GM12878 (cell line): ENCODE results near the gene HSBP1L1. TPM values are rescaled to one million over a fixed set of nuclear protein-coding genes. Genes with fewer than 3 reads are reported as not detected.

Experiments used
- BACH1 ChIP-seq: fragments of 450-650 bp; IDR thresholded peaks from 2 replicates; pipeline ENCODE4 v1.6.1; 2017; ENCODE audit warnings: mild to moderate bottlenecking, borderline replicate concordance
- PML ChIP-seq: IDR thresholded peaks from 2 replicates; pipeline ENCODE4 v1.6.1; 2012; ENCODE audit warnings: low read length, inconsistent platforms
- TARDBP ChIP-seq: IDR thresholded peaks from 2 replicates; pipeline ENCODE4 v1.6.1; 2016; ENCODE audit warnings: borderline replicate concordance
- polyA plus RNA-seq, 11 experiments: library from polyadenylated mRNA; depleted of rRNA in 4 of 11; unstranded in 6 of 11; stranded (reverse) in 5 of 11; fragments of >200 nt; fragmentation: Nextera tagmentation in 4 of 11; fragmentation: Illumina TruSeq in 1 of 11; extraction: Ambion mirVana in 4 of 11; extraction: Trizol in 1 of 11; gene quantifications; 1 replicate in 1 of 11; 2 replicates in 10 of 11; pipeline versions ENCODE4 v1.2.1 to v1.2.3, GENCODE V29; 2011 to 2016; ENCODE audit warnings: inconsistent platforms in 2 of 11, missing spikeins in 2 of 11, low read depth in 1 of 11
- total RNA-seq, 4 experiments: library from RNA; depleted of rRNA in 3 of 4; stranded (reverse); fragments of >200 nt in 3 of 4; fragmentation: Illumina TruSeq in 1 of 4; extraction: Trizol in 1 of 4; gene quantifications; 2 replicates each; pipeline versions ENCODE4 v1.2.1 to v1.2.3, GENCODE V29; 2013 to 2021
- TF ChIP-seq, protein P1 (sequence below): fragments of 450-650 bp; IDR thresholded peaks from 2 replicates; pipeline ENCODE4 v1.6.1; 2016; ENCODE audit warnings: mild to moderate bottlenecking
- TF ChIP-seq, protein P2 (sequence below): fragments of 450-650 bp; IDR thresholded peaks from 2 replicates; pipeline ENCODE4 v1.6.1; 2017; ENCODE audit warnings: mild to moderate bottlenecking, moderate library complexity
- TF ChIP-seq, protein P3 (sequence below): fragments of 450-650 bp; formaldehyde crosslinking; IDR thresholded peaks from 2 replicates; pipeline ENCODE4 v1.5.0; 2022; ENCODE audit warnings: mild to moderate bottlenecking, missing genetic modification characterization
- TF ChIP-seq, protein P4 (sequence below): fragments of 450-650 bp; IDR thresholded peaks from 2 replicates; pipeline ENCODE4 v1.6.1; 2018; ENCODE audit warnings: borderline replicate concordance, mild to moderate bottlenecking; ENCODE audit not compliant: partially characterized antibody
- TF ChIP-seq, protein P5 (sequence below): IDR thresholded peaks from 2 replicates; pipeline ENCODE4 v1.6.1; 2012; ENCODE audit warnings: mild to moderate bottlenecking, low read depth, low read length
- TF ChIP-seq, protein P6 (sequence below): fragments of 450-650 bp; IDR thresholded peaks from 2 replicates; pipeline ENCODE4 v1.6.1; 2017; ENCODE audit warnings: mild to moderate bottlenecking

HSBP1L1 gene
- total and polyA plus RNA-seq, 10 of the 15 experiments (the other 5 are each of a cell fraction or from before 2014, with no cell fraction given), result 0.97 to 14.0 (median 6.9) TPM; not detected in 1

DNA sequence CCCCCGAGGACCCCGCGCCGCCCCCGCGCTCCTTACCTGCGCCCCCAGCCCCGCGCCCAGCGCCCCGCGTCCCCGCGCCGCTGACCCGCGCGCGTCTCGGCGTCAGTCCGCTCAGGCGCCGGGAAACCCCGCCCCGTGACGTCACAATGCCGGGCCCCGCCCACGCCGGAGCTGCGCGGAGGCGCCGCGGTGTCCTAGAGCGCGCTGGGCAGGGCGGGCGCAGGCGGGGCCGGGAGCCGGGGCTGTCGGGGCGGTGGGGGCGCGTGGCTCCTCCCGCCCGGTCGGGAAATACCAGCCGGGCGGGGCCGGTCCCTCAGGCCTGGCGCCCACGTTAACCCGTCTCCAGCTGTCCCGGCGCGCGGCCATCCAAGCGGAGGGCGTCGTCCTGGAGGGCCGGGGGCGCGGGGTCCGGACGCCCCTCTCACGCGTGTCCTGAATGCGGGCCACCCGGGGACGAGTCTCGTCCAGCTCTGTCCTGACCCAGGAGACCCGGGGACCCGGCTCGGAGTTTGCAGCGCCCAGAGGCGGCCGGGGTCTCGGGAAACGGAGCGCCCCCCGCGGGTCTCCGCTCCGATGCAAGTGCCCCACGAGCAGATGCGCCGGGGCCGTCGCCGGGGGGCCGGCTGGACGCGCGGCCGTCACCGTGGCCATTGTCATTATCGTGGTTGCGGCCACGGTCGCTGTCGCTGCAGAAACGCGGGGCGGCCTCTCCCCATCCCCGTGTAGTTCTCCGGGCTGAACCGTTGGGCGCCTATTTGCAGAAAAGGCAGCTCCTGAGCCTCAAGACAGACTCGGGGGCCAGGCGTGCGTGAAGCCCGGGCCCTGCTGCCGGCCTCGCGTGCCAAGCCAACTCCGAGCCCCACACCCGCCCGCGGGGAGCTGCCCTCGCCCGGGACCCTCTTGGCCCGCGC lies 12.6 kb upstream of the HSBP1L1 start, which contains the start of gene SLC66A2 (continued):
- TF ChIP-seq, protein P1, sequence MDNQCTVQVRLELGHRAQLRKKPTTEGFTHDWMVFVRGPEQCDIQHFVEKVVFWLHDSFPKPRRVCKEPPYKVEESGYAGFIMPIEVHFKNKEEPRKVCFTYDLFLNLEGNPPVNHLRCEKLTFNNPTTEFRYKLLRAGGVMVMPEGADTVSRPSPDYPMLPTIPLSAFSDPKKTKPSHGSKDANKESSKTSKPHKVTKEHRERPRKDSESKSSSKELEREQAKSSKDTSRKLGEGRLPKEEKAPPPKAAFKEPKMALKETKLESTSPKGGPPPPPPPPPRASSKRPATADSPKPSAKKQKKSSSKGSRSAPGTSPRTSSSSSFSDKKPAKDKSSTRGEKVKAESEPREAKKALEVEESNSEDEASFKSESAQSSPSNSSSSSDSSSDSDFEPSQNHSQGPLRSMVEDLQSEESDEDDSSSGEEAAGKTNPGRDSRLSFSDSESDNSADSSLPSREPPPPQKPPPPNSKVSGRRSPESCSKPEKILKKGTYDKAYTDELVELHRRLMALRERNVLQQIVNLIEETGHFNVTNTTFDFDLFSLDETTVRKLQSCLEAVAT, result no peak
- TF ChIP-seq TARDBP, result no peak
- no peak for TF ChIP-seq PML
- peak; percentile 36 for TF ChIP-seq BACH1
- TF ChIP-seq, protein P2, sequence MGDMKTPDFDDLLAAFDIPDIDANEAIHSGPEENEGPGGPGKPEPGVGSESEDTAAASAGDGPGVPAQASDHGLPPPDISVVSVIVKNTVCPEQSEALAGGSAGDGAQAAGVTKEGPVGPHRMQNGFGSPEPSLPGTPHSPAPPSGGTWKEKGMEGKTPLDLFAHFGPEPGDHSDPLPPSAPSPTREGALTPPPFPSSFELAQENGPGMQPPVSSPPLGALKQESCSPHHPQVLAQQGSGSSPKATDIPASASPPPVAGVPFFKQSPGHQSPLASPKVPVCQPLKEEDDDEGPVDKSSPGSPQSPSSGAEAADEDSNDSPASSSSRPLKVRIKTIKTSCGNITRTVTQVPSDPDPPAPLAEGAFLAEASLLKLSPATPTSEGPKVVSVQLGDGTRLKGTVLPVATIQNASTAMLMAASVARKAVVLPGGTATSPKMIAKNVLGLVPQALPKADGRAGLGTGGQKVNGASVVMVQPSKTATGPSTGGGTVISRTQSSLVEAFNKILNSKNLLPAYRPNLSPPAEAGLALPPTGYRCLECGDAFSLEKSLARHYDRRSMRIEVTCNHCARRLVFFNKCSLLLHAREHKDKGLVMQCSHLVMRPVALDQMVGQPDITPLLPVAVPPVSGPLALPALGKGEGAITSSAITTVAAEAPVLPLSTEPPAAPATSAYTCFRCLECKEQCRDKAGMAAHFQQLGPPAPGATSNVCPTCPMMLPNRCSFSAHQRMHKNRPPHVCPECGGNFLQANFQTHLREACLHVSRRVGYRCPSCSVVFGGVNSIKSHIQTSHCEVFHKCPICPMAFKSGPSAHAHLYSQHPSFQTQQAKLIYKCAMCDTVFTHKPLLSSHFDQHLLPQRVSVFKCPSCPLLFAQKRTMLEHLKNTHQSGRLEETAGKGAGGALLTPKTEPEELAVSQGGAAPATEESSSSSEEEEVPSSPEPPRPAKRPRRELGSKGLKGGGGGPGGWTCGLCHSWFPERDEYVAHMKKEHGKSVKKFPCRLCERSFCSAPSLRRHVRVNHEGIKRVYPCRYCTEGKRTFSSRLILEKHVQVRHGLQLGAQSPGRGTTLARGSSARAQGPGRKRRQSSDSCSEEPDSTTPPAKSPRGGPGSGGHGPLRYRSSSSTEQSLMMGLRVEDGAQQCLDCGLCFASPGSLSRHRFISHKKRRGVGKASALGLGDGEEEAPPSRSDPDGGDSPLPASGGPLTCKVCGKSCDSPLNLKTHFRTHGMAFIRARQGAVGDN, result 0 out of 2 replicates have a peak, but pooled peaks have one; percentile 5
- TF ChIP-seq, protein P3, sequence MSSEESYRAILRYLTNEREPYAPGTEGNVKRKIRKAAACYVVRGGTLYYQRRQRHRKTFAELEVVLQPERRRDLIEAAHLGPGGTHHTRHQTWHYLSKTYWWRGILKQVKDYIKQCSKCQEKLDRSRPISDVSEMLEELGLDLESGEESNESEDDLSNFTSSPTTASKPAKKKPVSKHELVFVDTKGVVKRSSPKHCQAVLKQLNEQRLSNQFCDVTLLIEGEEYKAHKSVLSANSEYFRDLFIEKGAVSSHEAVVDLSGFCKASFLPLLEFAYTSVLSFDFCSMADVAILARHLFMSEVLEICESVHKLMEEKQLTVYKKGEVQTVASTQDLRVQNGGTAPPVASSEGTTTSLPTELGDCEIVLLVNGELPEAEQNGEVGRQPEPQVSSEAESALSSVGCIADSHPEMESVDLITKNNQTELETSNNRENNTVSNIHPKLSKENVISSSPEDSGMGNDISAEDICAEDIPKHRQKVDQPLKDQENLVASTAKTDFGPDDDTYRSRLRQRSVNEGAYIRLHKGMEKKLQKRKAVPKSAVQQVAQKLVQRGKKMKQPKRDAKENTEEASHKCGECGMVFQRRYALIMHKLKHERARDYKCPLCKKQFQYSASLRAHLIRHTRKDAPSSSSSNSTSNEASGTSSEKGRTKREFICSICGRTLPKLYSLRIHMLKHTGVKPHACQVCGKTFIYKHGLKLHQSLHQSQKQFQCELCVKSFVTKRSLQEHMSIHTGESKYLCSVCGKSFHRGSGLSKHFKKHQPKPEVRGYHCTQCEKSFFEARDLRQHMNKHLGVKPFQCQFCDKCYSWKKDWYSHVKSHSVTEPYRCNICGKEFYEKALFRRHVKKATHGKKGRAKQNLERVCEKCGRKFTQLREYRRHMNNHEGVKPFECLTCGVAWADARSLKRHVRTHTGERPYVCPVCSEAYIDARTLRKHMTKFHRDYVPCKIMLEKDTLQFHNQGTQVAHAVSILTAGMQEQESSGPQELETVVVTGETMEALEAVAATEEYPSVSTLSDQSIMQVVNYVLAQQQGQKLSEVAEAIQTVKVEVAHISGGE (CRISPR knock-in tag), result no peak
- TF ChIP-seq, protein P4, sequence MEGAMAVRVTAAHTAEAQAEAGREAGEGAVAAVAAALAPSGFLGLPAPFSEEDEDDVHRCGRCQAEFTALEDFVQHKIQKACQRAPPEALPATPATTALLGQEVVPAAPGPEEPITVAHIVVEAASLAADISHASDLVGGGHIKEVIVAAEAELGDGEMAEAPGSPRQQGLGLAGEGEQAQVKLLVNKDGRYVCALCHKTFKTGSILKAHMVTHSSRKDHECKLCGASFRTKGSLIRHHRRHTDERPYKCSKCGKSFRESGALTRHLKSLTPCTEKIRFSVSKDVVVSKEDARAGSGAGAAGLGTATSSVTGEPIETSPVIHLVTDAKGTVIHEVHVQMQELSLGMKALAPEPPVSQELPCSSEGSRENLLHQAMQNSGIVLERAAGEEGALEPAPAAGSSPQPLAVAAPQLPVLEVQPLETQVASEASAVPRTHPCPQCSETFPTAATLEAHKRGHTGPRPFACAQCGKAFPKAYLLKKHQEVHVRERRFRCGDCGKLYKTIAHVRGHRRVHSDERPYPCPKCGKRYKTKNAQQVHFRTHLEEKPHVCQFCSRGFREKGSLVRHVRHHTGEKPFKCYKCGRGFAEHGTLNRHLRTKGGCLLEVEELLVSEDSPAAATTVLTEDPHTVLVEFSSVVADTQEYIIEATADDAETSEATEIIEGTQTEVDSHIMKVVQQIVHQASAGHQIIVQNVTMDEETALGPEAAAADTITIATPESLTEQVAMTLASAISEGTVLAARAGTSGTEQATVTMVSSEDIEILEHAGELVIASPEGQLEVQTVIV, result no peak
- TF ChIP-seq, protein P5, sequence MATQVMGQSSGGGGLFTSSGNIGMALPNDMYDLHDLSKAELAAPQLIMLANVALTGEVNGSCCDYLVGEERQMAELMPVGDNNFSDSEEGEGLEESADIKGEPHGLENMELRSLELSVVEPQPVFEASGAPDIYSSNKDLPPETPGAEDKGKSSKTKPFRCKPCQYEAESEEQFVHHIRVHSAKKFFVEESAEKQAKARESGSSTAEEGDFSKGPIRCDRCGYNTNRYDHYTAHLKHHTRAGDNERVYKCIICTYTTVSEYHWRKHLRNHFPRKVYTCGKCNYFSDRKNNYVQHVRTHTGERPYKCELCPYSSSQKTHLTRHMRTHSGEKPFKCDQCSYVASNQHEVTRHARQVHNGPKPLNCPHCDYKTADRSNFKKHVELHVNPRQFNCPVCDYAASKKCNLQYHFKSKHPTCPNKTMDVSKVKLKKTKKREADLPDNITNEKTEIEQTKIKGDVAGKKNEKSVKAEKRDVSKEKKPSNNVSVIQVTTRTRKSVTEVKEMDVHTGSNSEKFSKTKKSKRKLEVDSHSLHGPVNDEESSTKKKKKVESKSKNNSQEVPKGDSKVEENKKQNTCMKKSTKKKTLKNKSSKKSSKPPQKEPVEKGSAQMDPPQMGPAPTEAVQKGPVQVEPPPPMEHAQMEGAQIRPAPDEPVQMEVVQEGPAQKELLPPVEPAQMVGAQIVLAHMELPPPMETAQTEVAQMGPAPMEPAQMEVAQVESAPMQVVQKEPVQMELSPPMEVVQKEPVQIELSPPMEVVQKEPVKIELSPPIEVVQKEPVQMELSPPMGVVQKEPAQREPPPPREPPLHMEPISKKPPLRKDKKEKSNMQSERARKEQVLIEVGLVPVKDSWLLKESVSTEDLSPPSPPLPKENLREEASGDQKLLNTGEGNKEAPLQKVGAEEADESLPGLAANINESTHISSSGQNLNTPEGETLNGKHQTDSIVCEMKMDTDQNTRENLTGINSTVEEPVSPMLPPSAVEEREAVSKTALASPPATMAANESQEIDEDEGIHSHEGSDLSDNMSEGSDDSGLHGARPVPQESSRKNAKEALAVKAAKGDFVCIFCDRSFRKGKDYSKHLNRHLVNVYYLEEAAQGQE, result no peak
- TF ChIP-seq, protein P6, sequence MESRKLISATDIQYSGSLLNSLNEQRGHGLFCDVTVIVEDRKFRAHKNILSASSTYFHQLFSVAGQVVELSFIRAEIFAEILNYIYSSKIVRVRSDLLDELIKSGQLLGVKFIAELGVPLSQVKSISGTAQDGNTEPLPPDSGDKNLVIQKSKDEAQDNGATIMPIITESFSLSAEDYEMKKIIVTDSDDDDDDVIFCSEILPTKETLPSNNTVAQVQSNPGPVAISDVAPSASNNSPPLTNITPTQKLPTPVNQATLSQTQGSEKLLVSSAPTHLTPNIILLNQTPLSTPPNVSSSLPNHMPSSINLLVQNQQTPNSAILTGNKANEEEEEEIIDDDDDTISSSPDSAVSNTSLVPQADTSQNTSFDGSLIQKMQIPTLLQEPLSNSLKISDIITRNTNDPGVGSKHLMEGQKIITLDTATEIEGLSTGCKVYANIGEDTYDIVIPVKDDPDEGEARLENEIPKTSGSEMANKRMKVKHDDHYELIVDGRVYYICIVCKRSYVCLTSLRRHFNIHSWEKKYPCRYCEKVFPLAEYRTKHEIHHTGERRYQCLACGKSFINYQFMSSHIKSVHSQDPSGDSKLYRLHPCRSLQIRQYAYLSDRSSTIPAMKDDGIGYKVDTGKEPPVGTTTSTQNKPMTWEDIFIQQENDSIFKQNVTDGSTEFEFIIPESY, result no peak
